Ovary (tissue), 9 donors: ENCODE data around the gene AP2B1. TPM values are rescaled to one million over a fixed set of nuclear protein-coding genes. Genes with fewer than 3 reads are reported as not detected.

ENCODE experiments used
- DNase-seq, 5 donors: peaks; one replicate each; pipeline ENCODE4 v3.0.0-alpha.2; 2019 to 2020
- H3K27ac ChIP-seq, 2 donors: fragments of 200-600 bp; one replicate each; pipeline versions ENCODE4 v1.5.1 to v1.8.0; 2019 to 2022
- H3K27me3 ChIP-seq: fragments of 200-600 bp; one replicate; pipeline ENCODE4 v1.8.0; 2022
- H3K36me3 ChIP-seq: fragments of 200-600 bp; sonication (generic); one replicate; pipeline ENCODE4 v1.5.1; 2019
- H3K4me1 ChIP-seq: one replicate; pipeline ENCODE4 v1.8.1; 2013; ENCODE audit warnings: mild to moderate bottlenecking, moderate library complexity; ENCODE audit not compliant: insufficient read depth
- H3K4me3 ChIP-seq: fragments of 200-600 bp; sonication (generic); one replicate; pipeline ENCODE4 v1.5.1; 2017
- H3K9me3 ChIP-seq, 2 donors: fragments of 200-600 bp in 1 of 2; sonication (generic) in 1 of 2; one replicate each; pipeline versions ENCODE4 v1.5.1 to v1.8.1; 2013 to 2019; ENCODE audit warnings: mild to moderate bottlenecking in 1 of 2, moderate library complexity in 1 of 2
- CTCF ChIP-seq, 3 donors: fragments of 450-650 bp in 2 of 3; fragments of 200-600 bp in 1 of 3; IDR thresholded peaks; one replicate each; pipeline versions ENCODE4 v1.5.1 to v1.8.0; 2016 to 2022; ENCODE audit warnings: antibody characterized with exemption in 3 of 3, mild to moderate bottlenecking in 1 of 3
- EP300 ChIP-seq: sonication (generic); formaldehyde crosslinking; IDR thresholded peaks from one replicate; pipeline ENCODE4 v1.6.1; 2017; ENCODE audit warnings: antibody characterized with exemption
- POLR2A ChIP-seq: fragments of 450-650 bp; IDR thresholded peaks from one replicate; pipeline ENCODE4 v1.6.1; 2017; ENCODE audit warnings: antibody characterized with exemption, mild to moderate bottlenecking, moderate library complexity
- WGBS, 3 donors: extraction: QIAGEN DNeasy Blood & Tissue Kit in 1 of 3; methylation state at CpG; one replicate each; pipeline versions ENCODE4 v1.1.5 to v1.1.7; 2013 to 2017; 5-methylcytosine and 5-hydroxymethylcytosine counted together
- intact Hi-C, 4 donors: fragments of 100-400 bp; cut with DNase I; formaldehyde crosslinking; loops; one replicate each; pipeline versions ENCODE4 v1.11.0 to v1.15.1; 2022 to 2023
- polyA plus RNA-seq, 2 donors: library from polyadenylated mRNA; stranded (reverse); fragments of 200-250 nt in 1 of 2; fragments of 350-450 nt in 1 of 2; fragmentation: Illumina TruSeq in 1 of 2; extraction: RNeasy Lipid Tissue Mini Kit (QIAGEN cat#74804) in 1 of 2; gene quantifications; one replicate each; pipeline ENCODE4 v1.2.3, GENCODE V29; 2013 to 2014
- total RNA-seq, 7 donors: library from RNA; depleted of rRNA in 2 of 7; stranded (reverse); fragments of >200 nt in 2 of 7; fragmentation: NEBNext Ultra II Directional in 3 of 7; extraction: Animal tissue kit (Norgen Biotek cat#: 25700) in 3 of 7; gene quantifications; one replicate each; pipeline versions ENCODE4 v1.1.0 to v1.2.4, GENCODE V29; 2016 to 2023
- donor health status: DM: no; HTN: no; CAD: no; lungs with moderate emphysema.
- donor health status: DM: no; HTN: no; CAD: no.
- donor health status: Bipolar disorder and iron deficiency.
- donor health status: DM: yes; HTN: yes; CAD: no.
- donor health status: DM: no; HTN: no; CAD: no.
- donor health status: DM: yes; HTN: yes; CAD: no.

The AP2B1 gene
- total and polyA plus RNA-seq, 9 donors, result 42.6 to 170 (median 139) TPM

GRCh38 chr17:35683591-35683990 is 96.5 kb downstream of the AP2B1 start:
- H3K9me3 ChIP-seq, result no peaks in the 10 kb centered on the region
- H3K27me3 ChIP-seq, result no peaks in the 10 kb centered on the region
- H3K4me3 ChIP-seq, result no peak overlapping the region
- TF ChIP-seq POLR2A (no peak), CTCF (IDR thresholded peaks at IDR 0.05) (no peak), EP300 (no peak)
- intact Hi-C loops, result no loop called here
- no peaks in the 10 kb centered on the region for H3K4me1 ChIP-seq
- H3K36me3 ChIP-seq, result no peaks in the 10 kb centered on the region
- no peak for DNase-seq
- H3K27ac ChIP-seq, result no peak overlapping the region
- WGBS, 3 donors, result 76 to 94% (median 91%) methylated on average over 4 of the region's 4 CpGs

DNA sequence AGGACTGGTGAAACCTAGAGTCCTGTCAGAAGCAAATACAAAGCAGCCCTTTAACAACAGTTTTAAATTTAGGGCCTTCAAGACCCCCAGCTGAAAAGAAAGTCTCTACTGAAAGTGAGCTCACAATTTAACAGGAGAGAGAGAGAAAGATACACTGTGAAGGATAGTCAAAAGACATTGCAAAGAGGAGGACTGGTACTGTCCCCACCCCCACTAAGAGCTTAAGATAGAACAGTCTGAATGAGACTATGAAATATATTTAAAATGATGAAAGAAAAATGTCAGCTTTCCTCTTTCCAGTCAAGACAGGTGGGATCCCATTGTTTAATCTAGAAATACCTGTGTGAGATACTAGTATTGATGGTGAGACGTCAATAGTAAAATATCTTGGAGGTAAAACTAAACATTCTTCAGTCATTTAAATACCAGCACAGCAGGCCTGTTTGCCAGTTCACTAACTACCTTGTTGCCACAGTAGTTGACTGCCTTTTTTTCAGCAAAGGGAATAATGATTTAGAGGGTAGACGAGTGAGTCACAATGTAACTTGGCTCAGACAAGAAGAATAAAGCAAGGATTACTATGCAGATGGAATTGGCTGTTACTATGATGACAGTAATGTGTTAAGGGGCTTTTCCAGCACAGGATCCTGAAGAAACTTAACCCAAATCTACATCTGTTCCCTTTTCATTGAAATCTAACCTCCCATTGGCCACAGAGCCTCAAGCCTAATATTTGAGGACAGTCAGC is 97.1 kb downstream of the AP2B1 start:
- H3K4me1 ChIP-seq, result no peaks in the 10 kb centered on the region
- DNase-seq, result no peak
- H3K36me3 ChIP-seq, result no peaks in the 10 kb centered on the region
- no peaks in the 10 kb centered on the region for H3K27me3 ChIP-seq
- TF ChIP-seq POLR2A, result no peak
- no peak for TF ChIP-seq CTCF (IDR thresholded peaks at IDR 0.05)
- no peak for TF ChIP-seq EP300
- H3K4me3 ChIP-seq, result no peak overlapping the region
- no peak overlapping the region for H3K27ac ChIP-seq
- WGBS, 3 donors, result 73 to 90% (median 89%) methylated on average over 2 of the region's 2 CpGs
- intact Hi-C loops, result no loop called here
- H3K9me3 ChIP-seq, result no peaks in the 10 kb centered on the region

DNA sequence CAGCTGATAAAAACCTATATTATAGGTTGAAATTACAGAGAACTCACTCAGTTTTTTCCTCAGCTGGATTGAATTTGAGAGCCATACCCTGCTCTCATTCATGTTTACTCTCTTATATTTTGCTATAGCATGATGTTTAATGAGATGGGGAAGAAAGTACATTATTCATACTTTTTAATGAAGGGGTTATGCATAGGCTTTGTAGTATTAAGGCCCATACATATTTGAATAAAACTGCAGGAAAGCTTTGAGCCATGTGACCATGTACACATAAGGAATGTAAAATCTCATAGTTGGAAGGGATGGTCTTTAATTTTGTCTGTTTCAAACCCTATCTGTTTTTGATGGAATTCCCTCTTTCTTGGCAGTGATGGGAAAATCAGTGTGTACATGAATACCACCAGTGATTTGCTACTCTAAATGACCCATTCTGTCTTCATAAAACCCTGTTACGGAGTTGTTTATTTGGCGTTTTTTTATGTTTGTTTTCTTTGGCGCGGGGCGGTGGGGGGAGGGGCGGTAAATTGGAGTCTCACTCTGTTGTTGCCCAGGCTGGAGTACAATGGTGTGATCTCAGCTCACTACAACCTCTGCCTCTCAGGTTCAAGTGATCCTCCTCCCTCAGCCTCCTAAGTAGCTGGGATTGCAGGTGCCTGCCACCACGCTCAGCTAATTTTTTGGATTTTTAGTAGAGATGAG is 105.5 kb downstream of the AP2B1 start:
- intact Hi-C loops, result no loop called here
- no peak overlapping the region for H3K4me3 ChIP-seq
- H3K27ac ChIP-seq, result no peak overlapping the region
- no peak for TF ChIP-seq CTCF (IDR thresholded peaks at IDR 0.05)
- no peak for TF ChIP-seq EP300
- no peaks in the 10 kb centered on the region for H3K4me1 ChIP-seq
- no peaks in the 10 kb centered on the region for H3K27me3 ChIP-seq
- no peaks in the 10 kb centered on the region for H3K36me3 ChIP-seq
- H3K9me3 ChIP-seq, result no peaks in the 10 kb centered on the region
- DNase-seq, result no peak
- WGBS, 3 donors, result 77 to 83% (median 82%) methylated on average over 7 of the region's 7 CpGs

DNA sequence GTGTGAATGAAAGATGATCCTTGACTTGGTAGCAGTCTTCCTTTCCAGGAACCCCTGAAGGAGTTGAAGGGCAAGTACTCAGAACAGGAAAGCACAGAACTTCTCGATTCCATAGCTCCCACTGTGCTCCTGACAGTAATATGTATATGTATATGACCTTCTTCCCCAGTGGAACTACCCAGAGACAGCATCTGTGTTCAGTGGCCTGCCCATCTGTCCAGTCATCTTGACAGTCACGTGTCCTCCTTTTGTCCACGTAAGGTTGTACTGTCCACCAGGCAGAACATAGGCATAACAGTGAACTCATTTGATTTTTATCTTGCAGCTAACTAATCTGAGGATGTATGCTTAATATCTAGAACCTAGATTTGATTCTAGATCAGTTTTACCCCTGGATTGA is 106.5 kb downstream of the AP2B1 start:
- TF ChIP-seq CTCF (IDR thresholded peaks at IDR 0.05) (no peak), EP300 (no peak), POLR2A (no peak)
- Histone ChIP-seq H3K27ac (no peak overlapping the region), H3K36me3 (no peaks in the 10 kb centered on the region), H3K9me3 (no peaks in the 10 kb centered on the region), H3K27me3 (no peaks in the 10 kb centered on the region), H3K4me3 (no peak overlapping the region), H3K4me1 (no peaks in the 10 kb centered on the region)
- DNase-seq, result no peak
- intact Hi-C loops, result no loop called here
- WGBS, 3 donors, result 96 to 98% (median 97%) methylated on average over 3 of the region's 3 CpGs
